ENCODE measurements around the gene PRUNE1.
A peak's percentile ranks its signal among the peaks of the same experiment; 100 is the strongest.

DNA sequence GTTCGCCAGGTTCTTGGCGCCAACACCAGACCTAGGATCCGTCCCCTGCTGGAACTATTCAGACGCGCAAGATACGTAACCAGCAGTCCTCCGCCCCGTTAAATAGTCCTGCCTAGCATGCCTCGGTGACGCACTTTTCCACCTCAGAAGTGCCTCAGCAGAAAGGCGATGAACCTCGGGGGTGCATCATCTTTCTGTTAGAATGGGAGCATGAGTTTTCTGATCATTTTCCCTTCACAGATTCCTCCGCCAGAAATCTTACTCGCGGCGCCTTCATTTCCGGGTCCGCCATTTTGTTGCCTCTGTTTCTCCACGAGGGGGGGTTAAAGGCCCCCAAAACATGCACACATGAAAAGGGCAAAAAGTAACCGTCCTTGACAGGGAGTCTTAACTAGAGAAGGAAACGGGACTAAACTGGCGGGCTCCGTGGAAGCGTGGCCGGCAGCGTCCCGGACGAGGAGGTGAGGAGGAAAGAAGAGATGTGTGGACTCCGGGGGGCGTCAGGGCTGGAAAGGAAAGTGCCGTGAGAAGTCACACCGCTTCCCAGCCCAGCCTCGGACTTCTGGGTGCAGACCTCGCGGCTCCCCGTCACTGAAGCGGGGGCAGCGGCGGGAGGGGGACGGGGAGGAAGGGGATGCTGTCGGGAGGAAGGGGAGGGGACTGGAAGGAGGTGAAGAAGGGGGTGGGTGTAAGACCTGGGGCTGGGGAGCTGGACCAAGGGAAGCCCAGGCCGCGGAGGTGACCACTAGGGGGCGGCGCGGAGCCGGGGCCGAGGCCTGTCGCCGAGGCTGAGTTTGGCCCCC is 62.4 kb downstream of the PRUNE1 start, which contains the start of gene GABPB2:
- TF ChIP-seq, protein P1, sequence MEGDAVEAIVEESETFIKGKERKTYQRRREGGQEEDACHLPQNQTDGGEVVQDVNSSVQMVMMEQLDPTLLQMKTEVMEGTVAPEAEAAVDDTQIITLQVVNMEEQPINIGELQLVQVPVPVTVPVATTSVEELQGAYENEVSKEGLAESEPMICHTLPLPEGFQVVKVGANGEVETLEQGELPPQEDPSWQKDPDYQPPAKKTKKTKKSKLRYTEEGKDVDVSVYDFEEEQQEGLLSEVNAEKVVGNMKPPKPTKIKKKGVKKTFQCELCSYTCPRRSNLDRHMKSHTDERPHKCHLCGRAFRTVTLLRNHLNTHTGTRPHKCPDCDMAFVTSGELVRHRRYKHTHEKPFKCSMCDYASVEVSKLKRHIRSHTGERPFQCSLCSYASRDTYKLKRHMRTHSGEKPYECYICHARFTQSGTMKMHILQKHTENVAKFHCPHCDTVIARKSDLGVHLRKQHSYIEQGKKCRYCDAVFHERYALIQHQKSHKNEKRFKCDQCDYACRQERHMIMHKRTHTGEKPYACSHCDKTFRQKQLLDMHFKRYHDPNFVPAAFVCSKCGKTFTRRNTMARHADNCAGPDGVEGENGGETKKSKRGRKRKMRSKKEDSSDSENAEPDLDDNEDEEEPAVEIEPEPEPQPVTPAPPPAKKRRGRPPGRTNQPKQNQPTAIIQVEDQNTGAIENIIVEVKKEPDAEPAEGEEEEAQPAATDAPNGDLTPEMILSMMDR (IDR thresholded peaks at IDR 0.05; ENCODE audit: poor library complexity) = peak; percentile 89
- TF ChIP-seq EZH2phosphoT487 (IDR thresholded peaks at IDR 0.05; ENCODE audit: low read depth, severe bottlenecking, unreplicated experiment) = no peak
